Measurements from ENCODE around the gene CDYL2. TPM values are rescaled to one million over a fixed set of nuclear protein-coding genes. Genes with fewer than 3 reads are reported as not detected.

The CDYL2 gene
- total and polyA plus RNA-seq, 4 donors, result 1.3 to 12.6 (median 3.7) TPM

GRCh38 chr16:80684906-80685305 lies 119.5 kb downstream of the CDYL2 start:
- no peak overlapping the region for H3K27ac ChIP-seq (ENCODE audit: low read depth in 1 of 2, low read length in 1 of 2)
- no peaks in the 10 kb centered on the region for H3K27me3 ChIP-seq (ENCODE audit: control insufficient read depth in 3 of 3, insufficient read depth in 3 of 3, low read length in 2 of 3)
- 92 to 93% methylated on average over 10 of the region's 10 CpGs for WGBS, 2 donors
- H3K36me3 ChIP-seq (ENCODE audit: control insufficient read depth in 4 of 4, insufficient read depth in 4 of 4, low read length in 4 of 4), result peaks cover 0 to 2% (median 0%) of the 10 kb centered on the region in 4 donors
- peaks cover 0 to 7% (median 0%) of the 10 kb centered on the region in 5 donors for H3K4me1 ChIP-seq (ENCODE audit: control insufficient read depth in 5 of 5, insufficient read depth in 5 of 5, low read length in 5 of 5)
- ATAC-seq (ENCODE audit: insufficient read depth, low FRiP score), result no peak
- H3K9me3 ChIP-seq (ENCODE audit: control insufficient read depth in 4 of 4, insufficient read depth in 3 of 4, low read length in 3 of 4), result peaks cover 0 to 4% (median 0%) of the 10 kb centered on the region in 4 donors
- no peak for TF ChIP-seq CTCF (IDR thresholded peaks at IDR 0.05; ENCODE audit: control extremely low read depth, extremely low read depth)
- H3K4me3 ChIP-seq, result no peak overlapping the region
- DNase-seq, result no peak
- no peak overlapping the region for H3K9ac ChIP-seq (ENCODE audit: insufficient read depth in 1 of 2, low read length in 2 of 2)

GRCh38 chr16:80684136-80684765 lies 120.1 kb downstream of the CDYL2 start:
- ATAC-seq (ENCODE audit: insufficient read depth, low FRiP score), result no peak

GRCh38 chr16:80683646-80684045 lies 120.8 kb downstream of the CDYL2 start:
- ATAC-seq (ENCODE audit: insufficient read depth, low FRiP score) (no peak), DNase-seq (no peak)
- Histone ChIP-seq H3K4me1 (ENCODE audit: control insufficient read depth in 5 of 5, insufficient read depth in 5 of 5, low read length in 5 of 5) (peaks cover 0 to 7% (median 0%) of the 10 kb centered on the region in 5 donors), H3K27ac (ENCODE audit: low read depth in 1 of 2, low read length in 1 of 2) (no peak overlapping the region), H3K9ac (ENCODE audit: insufficient read depth in 1 of 2, low read length in 2 of 2) (no peak overlapping the region), H3K4me3 (no peak overlapping the region), H3K9me3 (ENCODE audit: control insufficient read depth in 4 of 4, insufficient read depth in 3 of 4, low read length in 3 of 4) (peaks cover 0 to 5% (median 0%) of the 10 kb centered on the region in 4 donors), H3K36me3 (ENCODE audit: control insufficient read depth in 4 of 4, insufficient read depth in 4 of 4, low read length in 4 of 4) (peaks cover 0 to 2% (median 0%) of the 10 kb centered on the region in 4 donors), H3K27me3 (ENCODE audit: control insufficient read depth in 3 of 3, insufficient read depth in 3 of 3, low read length in 2 of 3) (no peaks in the 10 kb centered on the region)
- WGBS, 2 donors, result 96 to 99% methylated on average over 3 of the region's 3 CpGs
- TF ChIP-seq CTCF (IDR thresholded peaks at IDR 0.05; ENCODE audit: control extremely low read depth, extremely low read depth), result no peak

More at GRCh38 chr16:80684136-80684765, 120.1 kb downstream of the CDYL2 start:
- TF ChIP-seq CTCF (IDR thresholded peaks at IDR 0.05; ENCODE audit: control extremely low read depth, extremely low read depth), result no peak
- Histone ChIP-seq H3K27me3 (ENCODE audit: control insufficient read depth in 3 of 3, insufficient read depth in 3 of 3, low read length in 2 of 3) (no peaks in the 10 kb centered on the region), H3K4me1 (ENCODE audit: control insufficient read depth in 5 of 5, insufficient read depth in 5 of 5, low read length in 5 of 5) (peaks cover 0 to 7% (median 0%) of the 10 kb centered on the region in 5 donors), H3K4me3 (no peak overlapping the region), H3K9ac (ENCODE audit: insufficient read depth in 1 of 2, low read length in 2 of 2) (no peak overlapping the region), H3K9me3 (ENCODE audit: control insufficient read depth in 4 of 4, insufficient read depth in 3 of 4, low read length in 3 of 4) (peaks cover 0 to 5% (median 0%) of the 10 kb centered on the region in 4 donors), H3K27ac (ENCODE audit: low read depth in 1 of 2, low read length in 1 of 2) (no peak overlapping the region), H3K36me3 (ENCODE audit: control insufficient read depth in 4 of 4, insufficient read depth in 4 of 4, low read length in 4 of 4) (peaks cover 0 to 2% (median 0%) of the 10 kb centered on the region in 4 donors)
- WGBS, 2 donors, result 97 to 98% methylated on average over 15 of the region's 15 CpGs
- no peak for DNase-seq

All from lung (tissue), 12 donors.